ENCODE results near the gene ETV2.
"Not testable (repeated sequence)": the region's sequence is repeated elsewhere in the genome, so short reads cannot be mapped to it uniquely, and the experiment has no call there.

Gene ETV2

DNA sequence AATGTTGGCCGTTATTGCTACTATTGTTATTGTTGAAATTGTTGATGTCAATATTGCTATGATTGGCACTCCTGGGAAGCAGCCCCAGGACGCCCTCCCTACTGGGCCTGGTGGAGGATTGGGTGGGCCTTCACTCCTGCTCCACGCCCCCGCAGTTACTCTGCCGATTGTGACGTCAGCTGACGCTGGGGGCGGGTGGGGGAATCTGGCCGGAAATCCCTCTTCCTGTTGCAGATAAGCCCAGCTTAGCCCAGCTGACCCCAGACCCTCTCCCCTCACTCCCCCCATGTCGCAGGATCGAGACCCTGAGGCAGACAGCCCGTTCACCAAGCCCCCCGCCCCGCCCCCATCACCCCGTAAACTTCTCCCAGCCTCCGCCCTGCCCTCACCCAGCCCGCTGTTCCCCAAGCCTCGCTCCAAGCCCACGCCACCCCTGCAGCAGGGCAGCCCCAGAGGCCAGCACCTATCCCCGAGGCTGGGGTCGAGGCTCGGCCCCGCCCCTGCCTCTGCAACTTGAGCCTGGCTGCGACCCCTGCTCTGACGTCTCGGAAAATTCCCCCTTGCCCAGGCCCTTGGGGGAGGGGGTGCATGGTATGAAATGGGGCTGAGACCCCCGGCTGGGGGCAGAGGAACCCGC is at the start of gene ETV2:
TSS of gene ETV2 (plus strand) at position 231 of the 637 bp plus-strand sequence. CDS start 716 bp downstream, outside the sequence.
- no peak for DNase-seq (ENCODE audit: low spot score)

DNA sequence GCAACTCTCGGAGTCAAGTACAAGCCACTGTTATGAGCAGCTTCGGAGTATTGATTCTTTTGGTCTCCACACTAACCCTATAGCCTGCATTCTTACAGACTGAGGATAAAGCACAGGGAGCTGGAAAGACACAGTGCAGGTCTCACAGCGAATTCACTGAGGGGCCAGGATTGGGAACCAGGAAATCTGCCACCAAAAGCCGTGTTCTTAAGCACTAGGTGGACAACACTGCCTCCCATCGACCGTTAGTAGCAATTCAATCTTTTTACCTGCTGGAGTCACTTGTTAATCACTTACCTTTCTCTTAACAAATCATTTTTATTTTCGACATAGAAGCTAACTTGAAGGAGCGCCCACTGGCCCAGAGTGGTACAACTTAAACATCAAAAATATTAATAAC is 49.3 kb upstream of the ETV2 start:
- peak; percentile 31 for DNase-seq (ENCODE audit: low spot score)

DNA sequence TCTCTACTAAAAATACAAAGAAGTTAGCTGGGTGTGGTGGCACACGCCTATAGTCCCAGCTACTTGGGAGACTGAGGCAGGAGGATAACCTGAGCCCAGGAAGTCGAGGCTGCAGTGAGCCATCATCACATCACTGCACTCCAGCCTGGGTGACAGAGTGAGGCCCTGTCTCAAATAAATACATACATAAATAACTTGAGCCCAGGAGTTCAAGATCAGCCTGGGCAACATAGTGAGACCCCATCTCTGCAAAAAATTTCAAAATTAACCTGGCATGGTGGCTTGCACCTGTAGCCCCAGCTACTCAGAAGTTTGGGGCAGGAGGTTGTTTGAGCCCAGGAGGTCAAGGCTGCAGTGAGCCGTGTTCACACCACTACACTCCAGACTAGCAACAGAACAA is 46.5 kb upstream of the ETV2 start:
- DNase-seq (ENCODE audit: low spot score), result not testable (repeated sequence)

- no peak for DNase-seq (ENCODE audit: low spot score)
Observed at GRCh38 chr19:35595928-35596327, 45.6 kb upstream of the ETV2 start.

- DNase-seq (ENCODE audit: low spot score), result peak; percentile 19
Observed at GRCh38 chr19:35596366-35596999, 45.1 kb upstream of the ETV2 start.

- DNase-seq (ENCODE audit: low spot score), result no peak
Observed at GRCh38 chr19:35601971-35602370, 39.6 kb upstream of the ETV2 start.

GRCh38 chr19:35604436-35604835 is 37.1 kb upstream of the ETV2 start:
- not testable (repeated sequence) for DNase-seq (ENCODE audit: low spot score)

DNA sequence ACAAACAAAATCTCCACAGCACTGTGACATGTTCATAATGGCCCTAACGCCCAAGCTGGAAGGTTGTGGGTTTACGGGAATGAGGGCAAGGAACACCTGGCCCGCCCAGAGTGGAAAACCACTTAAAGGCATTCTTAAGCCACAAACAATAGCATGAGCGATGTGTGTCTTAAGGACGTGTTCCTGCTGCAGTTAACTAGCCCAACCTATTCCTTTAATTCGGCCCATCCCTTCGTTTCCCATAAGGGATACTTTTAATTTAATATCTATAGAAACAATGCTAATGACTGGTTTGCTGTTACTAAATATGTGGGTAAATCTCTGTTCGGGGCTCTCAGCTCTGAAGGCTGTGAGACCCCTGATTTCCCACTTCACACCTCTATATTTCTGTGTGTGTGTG is 34.4 kb upstream of the ETV2 start:
- DNase-seq (ENCODE audit: low spot score), result not testable (repeated sequence)

DNA sequence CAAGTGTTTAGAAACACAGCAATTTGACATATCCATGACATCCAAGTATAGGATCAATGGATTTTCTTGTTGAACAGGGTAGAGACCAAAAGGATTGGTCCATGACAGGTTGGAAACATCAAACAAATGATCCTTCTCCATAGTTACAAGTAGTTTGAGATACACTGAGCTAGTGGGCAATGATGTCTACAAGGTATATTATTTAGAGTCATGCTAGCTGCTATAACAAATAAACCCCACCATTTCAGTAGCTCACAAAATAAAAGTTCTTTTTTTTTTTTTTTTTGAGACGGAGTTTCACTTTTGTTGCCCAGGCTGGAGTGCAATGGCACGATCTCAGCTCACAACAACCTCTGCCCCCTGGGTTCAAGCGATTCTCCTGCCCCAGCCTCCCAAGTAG is 33.9 kb upstream of the ETV2 start:
- DNase-seq (ENCODE audit: low spot score), result no peak

- DNase-seq (ENCODE audit: low spot score), result no peak
Observed at GRCh38 chr19:35608251-35608650, 33.3 kb upstream of the ETV2 start.

GRCh38 chr19:35609851-35610353 is 31.6 kb upstream of the ETV2 start:
- DNase-seq (ENCODE audit: low spot score), result no peak

GRCh38 chr19:35612224-35612558 is 29.4 kb upstream of the ETV2 start:
- no peak for DNase-seq (ENCODE audit: low spot score)

- peak; percentile 98 for DNase-seq (ENCODE audit: low spot score)
Observed at GRCh38 chr19:35612559-35613321, 28.8 kb upstream of the ETV2 start, which contains the start of gene HAUS5. Gene HAUS5, plus strand, starts transcription at chr19:35612735. Its CDS starts 60 bp downstream, at chr19:35612795.

GRCh38 chr19:35613574-35613973 is 28.0 kb upstream of the ETV2 start:
- DNase-seq (ENCODE audit: low spot score), result no peak

GRCh38 chr19:35615036-35615435 is 26.5 kb upstream of the ETV2 start:
- no peak for DNase-seq (ENCODE audit: low spot score)

GRCh38 chr19:35618857-35619256 is 22.7 kb upstream of the ETV2 start:
- DNase-seq (ENCODE audit: low spot score), result no peak

DNA sequence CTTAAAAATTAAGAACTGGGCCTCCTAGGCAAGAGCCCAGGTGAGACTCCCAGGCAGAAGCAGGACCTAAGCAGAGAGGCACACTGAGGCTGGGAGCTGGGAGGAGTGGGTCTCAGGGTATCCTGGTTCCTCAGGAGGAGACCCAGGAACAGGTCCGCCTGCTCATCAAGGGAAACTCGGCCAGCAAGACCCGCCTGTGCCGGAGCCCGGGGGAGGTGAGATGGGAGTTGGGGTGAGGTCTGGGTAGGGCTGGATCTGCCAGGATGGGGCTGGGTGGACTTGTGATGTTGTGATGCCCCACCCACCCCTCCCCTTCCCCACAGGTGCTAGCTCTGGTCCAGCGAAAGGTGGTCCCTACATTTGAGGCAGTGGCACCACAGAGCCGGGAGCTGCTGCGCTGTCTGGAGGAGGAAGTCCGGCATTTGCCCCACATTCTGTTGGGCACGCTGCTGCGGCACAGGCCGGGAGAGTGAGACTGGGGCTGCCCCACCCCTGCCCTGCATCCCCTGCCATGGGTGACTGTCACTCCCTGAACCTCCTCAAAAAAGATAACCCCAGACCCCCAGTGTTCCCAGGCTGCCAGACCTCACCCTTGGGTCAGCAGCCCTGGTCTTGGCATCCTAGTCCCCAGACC is 22.1 kb upstream of the ETV2 start:
- no peak for DNase-seq (ENCODE audit: low spot score)

GRCh38 chr19:35620001-35620400 is 21.5 kb upstream of the ETV2 start:
- DNase-seq (ENCODE audit: low spot score), result no peak

- no peak for DNase-seq (ENCODE audit: low spot score)
Observed at GRCh38 chr19:35621708-35622107, 19.8 kb upstream of the ETV2 start.

DNA sequence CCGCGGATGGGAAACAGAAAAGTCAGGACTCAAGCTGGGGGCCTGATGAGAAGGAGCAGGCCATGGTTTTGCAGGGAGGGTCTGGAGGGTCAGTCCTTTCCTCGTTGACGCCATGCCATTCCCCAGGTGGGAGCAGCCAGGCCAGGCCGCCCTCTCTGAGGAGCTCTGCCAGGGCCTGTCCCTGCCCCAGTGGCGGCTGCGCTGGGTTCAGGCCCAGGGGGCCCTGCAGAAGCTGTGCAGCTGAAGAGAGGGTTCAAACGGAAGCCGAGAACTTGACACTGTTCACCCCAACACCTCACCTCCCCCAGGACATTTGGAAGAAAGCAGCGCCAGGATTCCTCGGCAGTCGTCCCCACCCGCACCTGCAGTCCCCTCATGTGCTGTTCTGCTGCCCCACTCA is 18.8 kb upstream of the ETV2 start:
- no peak for DNase-seq (ENCODE audit: low spot score)

- no peak for DNase-seq (ENCODE audit: low spot score)
Observed at GRCh38 chr19:35623327-35624010, 18.1 kb upstream of the ETV2 start.

DNA sequence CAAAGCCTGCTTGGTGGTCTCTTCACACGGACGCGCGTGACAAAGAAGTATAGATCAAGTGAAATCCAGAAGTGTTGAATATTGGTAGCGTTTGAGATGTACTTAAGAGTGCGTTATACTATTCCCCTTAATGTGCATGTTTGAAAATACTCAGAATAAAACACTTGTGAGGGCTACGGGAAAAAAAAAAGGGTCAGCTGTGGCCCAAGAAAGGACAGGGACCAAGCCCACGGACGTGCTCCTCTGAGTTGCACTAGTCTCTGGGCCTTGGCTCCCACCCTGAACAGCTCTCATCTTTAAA is 13.3 kb upstream of the ETV2 start:
- no peak for DNase-seq (ENCODE audit: low spot score)
